Muscle layer of duodenum (tissue), 2 donors: ENCODE data around the gene FAM25A.

Experiments
- H3K27ac ChIP-seq: one replicate; pipeline ENCODE4 v1.7.0; 2013; ENCODE audit warnings: mild to moderate bottlenecking, low read length
- H3K27me3 ChIP-seq: one replicate; pipeline ENCODE4 v1.7.0; 2013; ENCODE audit warnings: low read depth, mild to moderate bottlenecking, control low read depth, low read length
- H3K36me3 ChIP-seq, 2 donors: one replicate each; pipeline ENCODE4 v1.7.0; 2013; ENCODE audit warnings: low read length in 2 of 2, control low read depth in 1 of 2, mild to moderate bottlenecking in 1 of 2; ENCODE audit not compliant: insufficient read depth in 2 of 2, control insufficient read depth in 1 of 2
- H3K4me1 ChIP-seq, 2 donors: one replicate each; pipeline ENCODE4 v1.7.0; 2013; ENCODE audit warnings: low read length in 2 of 2, mild to moderate bottlenecking in 2 of 2, control low read depth in 1 of 2, moderate library complexity in 1 of 2; ENCODE audit not compliant: insufficient read depth in 2 of 2, control insufficient read depth in 1 of 2
- H3K4me3 ChIP-seq, 2 donors: one replicate each; pipeline ENCODE4 v1.7.0; 2013; ENCODE audit warnings: low read length in 2 of 2, low read depth in 1 of 2, mild to moderate bottlenecking in 1 of 2
- H3K9me3 ChIP-seq, 2 donors: one replicate each; pipeline ENCODE4 v1.7.0; 2013; ENCODE audit warnings: low read length in 2 of 2, control low read depth in 1 of 2, mild to moderate bottlenecking in 1 of 2; ENCODE audit not compliant: control insufficient read depth in 1 of 2
- donor health status: healthy.

The FAM25A gene

DNA sequence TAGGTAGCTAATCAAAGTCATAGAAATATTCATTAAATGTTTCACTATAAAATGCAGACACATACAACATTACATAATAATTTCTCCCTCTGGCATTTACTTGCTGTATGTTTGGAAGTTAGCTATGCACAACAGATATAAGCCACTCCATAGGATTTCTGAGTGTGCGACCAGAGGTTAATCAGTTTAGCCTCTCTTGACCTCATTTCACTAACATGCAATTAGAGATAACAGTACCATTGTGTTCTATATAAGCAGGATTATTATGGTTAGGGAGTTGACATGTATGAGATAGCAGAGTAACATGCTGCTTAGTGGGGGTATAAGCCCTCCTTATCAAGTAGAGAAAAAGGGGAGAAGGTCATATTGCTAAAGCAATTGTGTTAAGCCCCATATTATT lies 48.2 kb downstream of the FAM25A start:
- Histone ChIP-seq H3K27ac (no peak overlapping the region), H3K27me3 (no peaks in the 10 kb centered on the region), H3K4me1 (no peaks in the 10 kb centered on the region), H3K4me3 (no peak overlapping the region), H3K9me3 (no peaks in the 10 kb centered on the region), H3K36me3 (peaks cover 45 to 64% of the 10 kb centered on the region in 2 donors)

DNA sequence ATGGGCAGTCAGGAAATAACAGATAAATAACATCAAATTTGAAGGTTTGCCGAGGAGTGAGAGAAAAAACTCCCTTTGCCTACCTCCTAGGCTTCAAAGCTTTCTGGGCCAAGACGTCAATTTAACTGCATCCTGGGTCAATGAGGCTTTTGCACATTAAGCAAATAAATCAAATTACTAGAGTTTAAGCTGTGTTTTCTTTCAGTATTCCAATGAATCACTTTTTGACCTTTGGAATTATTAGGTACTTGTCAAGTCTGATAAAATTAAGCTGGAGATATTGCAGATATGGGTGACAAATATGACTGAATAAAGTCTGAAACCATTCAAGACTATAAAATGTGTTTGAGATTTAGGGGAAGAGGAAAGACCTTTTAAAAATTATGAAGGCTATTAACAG lies 52.4 kb downstream of the FAM25A start:
- no peaks in the 10 kb centered on the region for H3K27me3 ChIP-seq
- H3K36me3 ChIP-seq: peaks cover 14 to 43% of the 10 kb centered on the region in 2 donors
- no peak overlapping the region for H3K27ac ChIP-seq
- H3K4me3 ChIP-seq: no peak overlapping the region
- no peaks in the 10 kb centered on the region for H3K9me3 ChIP-seq
- H3K4me1 ChIP-seq: no peaks in the 10 kb centered on the region
